Fibroblast of villous mesenchyme (primary cell): ENCODE results near the gene TRAPPC11. TPM values are rescaled to one million over a fixed set of nuclear protein-coding genes. Genes with fewer than 3 reads are reported as not detected.
A peak's percentile ranks its signal among the peaks of the same experiment; 100 is the strongest.

Experiments used
- DNase-seq: peaks from one replicate; pipeline ENCODE4 v3.0.0-alpha.2; 2010; ENCODE audit warnings: low read depth
- H3K4me3 ChIP-seq: 2 replicates; pipeline ENCODE4 v1.5.1; 2011; ENCODE audit warnings: low read depth, mild to moderate bottlenecking, low read length
- total RNA-seq: library from RNA; depleted of rRNA; stranded (reverse); fragments of >200 nt; gene quantifications from 2 replicates; pipeline ENCODE4 v1.2.3, GENCODE V29; 2012
- TF ChIP-seq, protein P1 (sequence below): IDR thresholded peaks from 2 replicates; pipeline ENCODE4 v1.5.1; 2012; ENCODE audit warnings: low read depth, mild to moderate bottlenecking, low read length; ENCODE audit not compliant: insufficient read depth

The TRAPPC11 gene
- 59.9 and 69.1 TPM in 2 replicates for total RNA-seq

DNA sequence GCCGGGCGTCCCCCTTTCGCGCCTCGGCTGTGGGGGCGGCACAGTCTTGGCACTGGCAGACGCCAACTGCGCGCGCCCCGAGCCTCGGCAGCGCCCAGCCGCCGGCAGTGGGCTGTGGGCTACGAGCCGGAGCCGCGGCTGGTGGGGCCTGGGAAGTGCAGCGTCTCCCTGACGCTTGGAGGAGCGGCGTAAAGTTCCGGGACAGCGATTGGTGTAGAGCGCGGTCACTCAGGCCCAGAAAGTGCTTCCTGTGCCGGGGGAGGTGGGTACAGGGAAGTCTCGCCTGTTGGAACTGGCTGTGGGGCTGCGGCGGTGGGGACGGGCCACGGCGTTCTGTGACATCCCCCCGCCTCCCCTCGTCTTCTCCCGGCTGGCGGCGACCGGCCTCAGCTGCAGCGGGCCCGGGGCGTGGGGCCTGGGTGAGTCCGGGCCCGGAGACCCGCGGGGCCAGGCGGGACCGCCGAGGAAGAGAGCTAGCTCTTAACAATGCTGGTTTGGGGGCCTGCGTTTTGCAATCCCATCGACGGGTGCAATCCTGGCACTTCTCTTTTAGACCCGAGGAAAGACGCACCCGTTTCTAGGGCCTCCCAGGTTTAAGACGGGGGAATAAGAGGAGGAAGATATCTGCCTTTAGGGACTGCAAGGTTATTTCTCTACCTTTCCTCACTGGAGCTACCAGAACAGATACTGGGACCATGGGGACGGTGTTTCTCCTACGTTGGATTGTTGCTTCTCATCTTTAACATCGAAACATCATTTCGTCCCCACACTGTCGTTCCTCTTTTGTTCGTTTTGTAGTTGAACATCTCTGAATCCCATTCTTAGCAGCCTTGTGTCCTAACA, at the start of gene TRAPPC11, which contains the start of gene RWDD4:
Gene TRAPPC11 (plus strand): TSS at position 265 of the 843 bp plus-strand sequence. CDS start 4,575 bp downstream, outside the sequence.
Gene RWDD4 (minus strand): TSS at position 157 of the 843 bp plus-strand sequence. CDS start 233 bp downstream, outside the sequence.
- TF ChIP-seq, protein P1, sequence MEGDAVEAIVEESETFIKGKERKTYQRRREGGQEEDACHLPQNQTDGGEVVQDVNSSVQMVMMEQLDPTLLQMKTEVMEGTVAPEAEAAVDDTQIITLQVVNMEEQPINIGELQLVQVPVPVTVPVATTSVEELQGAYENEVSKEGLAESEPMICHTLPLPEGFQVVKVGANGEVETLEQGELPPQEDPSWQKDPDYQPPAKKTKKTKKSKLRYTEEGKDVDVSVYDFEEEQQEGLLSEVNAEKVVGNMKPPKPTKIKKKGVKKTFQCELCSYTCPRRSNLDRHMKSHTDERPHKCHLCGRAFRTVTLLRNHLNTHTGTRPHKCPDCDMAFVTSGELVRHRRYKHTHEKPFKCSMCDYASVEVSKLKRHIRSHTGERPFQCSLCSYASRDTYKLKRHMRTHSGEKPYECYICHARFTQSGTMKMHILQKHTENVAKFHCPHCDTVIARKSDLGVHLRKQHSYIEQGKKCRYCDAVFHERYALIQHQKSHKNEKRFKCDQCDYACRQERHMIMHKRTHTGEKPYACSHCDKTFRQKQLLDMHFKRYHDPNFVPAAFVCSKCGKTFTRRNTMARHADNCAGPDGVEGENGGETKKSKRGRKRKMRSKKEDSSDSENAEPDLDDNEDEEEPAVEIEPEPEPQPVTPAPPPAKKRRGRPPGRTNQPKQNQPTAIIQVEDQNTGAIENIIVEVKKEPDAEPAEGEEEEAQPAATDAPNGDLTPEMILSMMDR = no peak
- H3K4me3 ChIP-seq = peak within 1 kb of the TSS; percentile 69
- peak; percentile 99 for DNase-seq

DNA sequence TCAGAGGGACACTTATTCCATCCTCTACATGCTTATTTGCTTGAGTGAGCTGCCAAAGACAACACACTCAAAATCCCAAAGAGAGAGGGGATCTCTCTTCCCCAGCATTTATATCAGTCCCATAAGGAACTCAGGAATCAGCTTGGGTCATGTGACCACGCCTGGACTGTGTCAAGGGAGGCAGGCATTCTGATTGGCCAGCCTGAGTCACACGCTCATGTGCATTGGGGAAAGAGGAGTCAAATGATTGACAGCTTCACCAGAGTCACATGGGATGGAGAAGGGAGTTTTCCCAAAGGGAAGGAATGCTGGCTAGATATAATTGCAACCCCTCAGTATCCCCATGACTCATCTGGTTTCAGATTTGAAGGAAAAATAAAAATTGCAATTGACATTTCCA, 49.1 kb upstream of the TRAPPC11 start:
- TF ChIP-seq, protein P1 = no peak
- no peak overlapping the region for H3K4me3 ChIP-seq
- no peak for DNase-seq

DNA sequence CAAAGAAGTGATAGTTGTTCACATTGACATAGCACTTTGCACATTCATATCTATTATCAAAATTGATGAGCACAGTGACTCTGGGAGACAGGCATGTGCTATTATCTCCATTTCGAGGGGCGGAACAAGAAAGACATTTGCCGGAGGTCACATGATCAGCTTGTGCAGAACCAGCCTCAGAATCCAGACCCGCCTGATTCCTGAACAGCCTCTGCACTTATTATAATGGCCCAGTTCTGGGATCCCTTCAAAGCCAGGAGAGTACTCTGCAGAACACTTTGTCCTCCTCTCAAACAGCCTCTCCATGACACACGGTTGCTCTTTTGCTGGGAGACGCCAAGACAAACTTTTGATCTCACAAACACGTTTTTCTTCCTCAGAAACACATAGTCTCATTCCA, 48.5 kb upstream of the TRAPPC11 start:
- TF ChIP-seq, protein P1 = no peak
- DNase-seq = no peak
- H3K4me3 ChIP-seq = no peak overlapping the region

DNA sequence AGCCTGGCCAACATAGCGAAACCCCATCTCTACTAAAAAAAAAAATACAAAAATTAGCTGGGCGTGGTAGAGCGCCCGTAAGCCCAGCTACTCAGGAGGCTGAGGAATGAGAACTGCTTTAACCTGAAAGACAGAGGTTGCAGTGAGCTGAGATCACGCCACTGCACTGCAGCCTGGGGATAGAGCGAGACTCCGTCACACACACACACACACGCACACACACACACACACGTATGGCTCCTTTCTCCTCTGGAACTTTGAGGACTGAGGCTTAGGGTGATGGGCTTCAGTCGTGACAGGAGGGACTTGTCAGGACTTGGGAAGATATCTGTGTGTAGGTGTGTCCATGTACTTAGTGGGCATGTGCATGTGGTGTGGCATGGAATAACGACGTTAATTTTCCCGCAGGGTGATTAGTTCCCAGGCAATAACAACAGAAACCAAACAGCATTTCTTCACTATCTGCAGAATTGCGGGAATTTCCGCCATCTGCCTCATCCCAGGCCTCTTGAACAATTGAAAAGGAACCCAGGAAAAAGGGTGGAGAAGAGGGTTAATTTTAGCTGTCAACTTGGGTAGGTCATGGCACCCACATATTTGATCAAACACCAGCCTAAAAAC, 47.8 kb upstream of the TRAPPC11 start:
- no peak for DNase-seq
- TF ChIP-seq, protein P1 = no peak
- no peak overlapping the region for H3K4me3 ChIP-seq

DNA sequence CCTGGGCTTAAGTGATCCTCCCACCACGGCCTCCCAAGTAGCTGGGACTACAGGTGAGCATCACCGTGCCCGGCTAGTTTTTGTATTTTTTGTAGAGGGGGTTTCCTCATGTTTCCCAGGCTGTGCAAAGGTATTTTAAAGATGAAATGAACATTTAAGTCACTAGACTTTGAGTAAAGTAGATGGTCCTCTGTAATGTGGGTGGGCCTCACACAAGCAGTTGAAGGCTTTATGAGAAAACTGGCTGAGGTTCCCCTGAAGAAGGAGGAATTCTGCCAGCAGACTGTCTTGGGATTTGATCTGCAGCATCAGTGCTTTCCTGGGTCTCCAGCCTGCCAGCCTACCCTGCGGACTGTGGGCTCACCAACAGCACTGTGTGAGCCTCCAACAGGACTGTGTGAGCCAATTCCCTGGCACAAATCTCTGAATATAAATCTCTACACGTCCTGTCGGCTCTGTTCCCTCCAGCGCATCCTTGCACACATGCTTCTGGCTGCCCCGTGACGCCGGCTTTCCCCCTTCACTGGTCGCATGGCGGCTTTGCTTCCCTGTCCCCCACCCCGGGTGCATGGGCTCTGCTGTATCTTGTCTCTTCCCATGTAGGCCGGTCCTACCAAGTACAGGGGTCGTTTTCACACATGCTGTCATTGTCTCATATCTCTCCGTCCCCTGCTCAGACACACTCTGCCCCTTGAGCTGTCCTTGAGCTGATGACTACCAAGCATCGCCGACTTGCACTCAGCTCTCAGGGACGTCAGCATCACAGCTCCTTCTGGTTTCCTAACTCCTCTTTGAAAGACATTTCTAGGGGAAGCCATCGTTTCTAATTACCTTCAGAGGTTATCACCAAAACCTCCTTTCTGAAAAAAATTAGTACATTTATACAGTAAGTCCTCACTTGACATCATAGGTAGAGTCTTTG, 46.5 kb upstream of the TRAPPC11 start:
- H3K4me3 ChIP-seq = no peak overlapping the region
- TF ChIP-seq, protein P1 = no peak
- no peak for DNase-seq

DNA sequence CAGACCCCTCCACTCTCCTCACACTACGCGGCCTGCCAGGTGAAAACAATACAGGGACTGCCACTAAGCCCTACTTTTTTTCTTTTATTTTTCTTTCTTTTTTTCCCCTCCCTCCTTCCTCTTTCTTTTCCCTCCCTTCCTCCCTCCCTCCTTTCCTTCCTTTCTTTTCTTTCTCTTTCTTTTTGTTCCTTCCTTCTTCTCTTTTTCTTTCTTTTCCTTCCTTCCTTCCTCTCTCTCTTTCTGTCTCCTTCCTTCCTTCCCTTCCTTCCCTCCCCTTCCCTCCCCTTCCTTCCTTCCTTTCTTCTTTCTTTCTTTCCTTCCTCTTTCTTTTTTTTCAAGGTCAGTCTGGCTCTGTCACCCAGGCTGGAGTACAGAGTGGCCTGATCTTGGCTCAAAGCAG, 42.0 kb upstream of the TRAPPC11 start:
- TF ChIP-seq, protein P1 = no peak
- H3K4me3 ChIP-seq = no peak overlapping the region
- no peak for DNase-seq
